ENCODE measurements around the gene RAMP1.

The RAMP1 gene

GRCh38 chr2:237872178-237872887 is 12.9 kb downstream of the RAMP1 start:
- H3K36me3 ChIP-seq (ENCODE audit: low read depth): no peaks in the 10 kb centered on the region
- DNase-seq (ENCODE audit: low spot score) (no peak), ATAC-seq (ENCODE audit: low read depth) (no peak)
- H3K4me1 ChIP-seq (ENCODE audit: insufficient read depth, poor library complexity, severe bottlenecking): peaks cover 31% of the 10 kb centered on the region
- H3K27ac ChIP-seq (ENCODE audit: poor library complexity, severe bottlenecking): peak overlapping the region; percentile 81
- H3K27me3 ChIP-seq (ENCODE audit: insufficient read depth, poor library complexity, severe bottlenecking): no peaks in the 10 kb centered on the region
- no peak overlapping the region for H3K4me3 ChIP-seq (ENCODE audit: severe bottlenecking)
- no peak for TF ChIP-seq CTCF (IDR thresholded peaks at IDR 0.05; ENCODE audit: poor library complexity, severe bottlenecking)
- H3K9me3 ChIP-seq (ENCODE audit: severe bottlenecking): no peaks in the 10 kb centered on the region

GRCh38 chr2:237873421-237873831 is 14.0 kb downstream of the RAMP1 start:
- Histone ChIP-seq H3K4me3 (ENCODE audit: severe bottlenecking) (no peak overlapping the region), H3K36me3 (ENCODE audit: low read depth) (no peaks in the 10 kb centered on the region), H3K4me1 (ENCODE audit: insufficient read depth, poor library complexity, severe bottlenecking) (peaks cover 32% of the 10 kb centered on the region), H3K27ac (ENCODE audit: poor library complexity, severe bottlenecking) (peak overlapping the region; percentile 81), H3K9me3 (ENCODE audit: severe bottlenecking) (no peaks in the 10 kb centered on the region), H3K27me3 (ENCODE audit: insufficient read depth, poor library complexity, severe bottlenecking) (no peaks in the 10 kb centered on the region)
- no peak for TF ChIP-seq CTCF (IDR thresholded peaks at IDR 0.05; ENCODE audit: poor library complexity, severe bottlenecking)
- no peak for DNase-seq (ENCODE audit: low spot score)
- peak; percentile 77 for ATAC-seq (ENCODE audit: low read depth)

DNA sequence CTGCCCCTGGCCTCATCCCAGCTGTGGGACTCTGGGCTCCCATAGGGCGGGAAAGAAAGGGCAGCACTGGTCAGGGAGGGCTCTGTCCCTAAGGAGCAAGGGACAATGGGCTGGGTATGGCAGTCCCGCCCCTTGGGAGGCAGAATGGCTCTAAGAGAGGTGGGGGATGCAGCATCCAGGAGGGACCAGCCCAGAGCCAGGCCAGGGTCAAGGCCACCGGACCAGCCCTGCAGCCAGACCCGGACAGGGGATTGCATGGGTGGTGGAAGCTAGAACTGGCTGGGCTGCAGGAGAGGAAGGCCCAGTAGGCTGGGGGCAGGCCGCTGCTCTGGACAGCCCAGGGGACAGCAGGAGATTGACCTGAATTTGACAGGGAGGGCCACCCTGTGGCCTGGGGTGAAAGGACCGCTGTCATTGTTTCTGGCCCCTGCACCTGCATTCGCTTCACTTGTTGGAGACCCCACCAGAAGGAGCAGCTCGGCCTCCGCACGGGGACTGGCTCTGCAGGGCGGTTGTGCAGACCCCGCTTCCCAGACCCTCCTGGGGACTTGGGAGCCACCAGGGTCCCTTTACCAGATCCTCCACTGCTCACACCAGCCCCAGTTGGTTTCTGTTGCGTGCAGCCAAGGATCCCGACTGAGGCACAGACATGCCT is 14.6 kb downstream of the RAMP1 start:
- H3K27ac ChIP-seq (ENCODE audit: poor library complexity, severe bottlenecking): peak overlapping the region; percentile 81
- H3K4me1 ChIP-seq (ENCODE audit: insufficient read depth, poor library complexity, severe bottlenecking): peaks cover 38% of the 10 kb centered on the region
- H3K36me3 ChIP-seq (ENCODE audit: low read depth): no peaks in the 10 kb centered on the region
- H3K9me3 ChIP-seq (ENCODE audit: severe bottlenecking): no peaks in the 10 kb centered on the region
- H3K4me3 ChIP-seq (ENCODE audit: severe bottlenecking): no peak overlapping the region
- no peak for TF ChIP-seq CTCF (IDR thresholded peaks at IDR 0.05; ENCODE audit: poor library complexity, severe bottlenecking)
- ATAC-seq (ENCODE audit: low read depth) (no peak), DNase-seq (ENCODE audit: low spot score) (no peak)
- no peaks in the 10 kb centered on the region for H3K27me3 ChIP-seq (ENCODE audit: insufficient read depth, poor library complexity, severe bottlenecking)

DNA sequence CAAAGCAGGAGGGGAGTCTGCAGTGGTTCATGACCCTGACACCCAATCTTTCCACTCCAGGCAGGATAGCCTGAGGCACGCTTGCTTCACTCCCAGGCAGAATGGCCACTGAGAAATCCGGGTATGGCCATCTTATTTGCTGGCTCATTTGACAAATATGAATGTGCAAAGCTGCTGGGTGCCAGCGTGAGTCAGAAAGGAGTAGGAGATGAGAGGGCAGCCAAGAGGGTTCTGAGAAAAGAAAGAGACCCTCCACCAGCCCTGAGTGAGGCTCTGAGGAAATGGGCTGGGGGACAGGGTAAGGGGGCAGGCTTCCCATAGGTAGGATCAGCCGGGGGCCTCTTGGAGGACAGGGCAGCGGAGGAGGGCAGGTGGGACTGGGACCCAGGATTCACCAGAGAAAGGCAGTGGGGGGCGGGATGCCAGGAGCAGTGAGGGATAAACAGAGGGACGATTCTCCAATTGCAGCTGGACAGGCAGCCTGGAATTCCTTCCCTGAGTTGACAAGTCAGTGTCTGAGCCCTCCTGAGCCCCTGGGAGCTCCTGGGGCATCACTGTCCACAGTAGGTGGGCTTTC is 15.2 kb downstream of the RAMP1 start:
- H3K27me3 ChIP-seq (ENCODE audit: insufficient read depth, poor library complexity, severe bottlenecking): no peaks in the 10 kb centered on the region
- H3K4me1 ChIP-seq (ENCODE audit: insufficient read depth, poor library complexity, severe bottlenecking): peaks cover 41% of the 10 kb centered on the region
- no peak for TF ChIP-seq CTCF (IDR thresholded peaks at IDR 0.05; ENCODE audit: poor library complexity, severe bottlenecking)
- no peaks in the 10 kb centered on the region for H3K36me3 ChIP-seq (ENCODE audit: low read depth)
- DNase-seq (ENCODE audit: low spot score) (no peak), ATAC-seq (ENCODE audit: low read depth) (peak; percentile 80)
- no peak overlapping the region for H3K4me3 ChIP-seq (ENCODE audit: severe bottlenecking)
- peak overlapping the region; percentile 81 for H3K27ac ChIP-seq (ENCODE audit: poor library complexity, severe bottlenecking)
- no peaks in the 10 kb centered on the region for H3K9me3 ChIP-seq (ENCODE audit: severe bottlenecking)
